GM08714 (cell line): ENCODE results near the gene SECISBP2.

Experiments used
- H3K4me3 ChIP-seq: fragments of 200-500 bp; sonication (Bioruptor generic); 2 replicates; pipeline ENCODE4 v1.5.1; 2014; ENCODE audit warnings: mild to moderate bottlenecking, low read length, inconsistent platforms
- ZNF274 ChIP-seq: IDR thresholded peaks from 2 replicates; pipeline ENCODE4 v1.6.1; 2012; ENCODE audit warnings: mild to moderate bottlenecking, low read depth, low read length

The SECISBP2 gene

GRCh38 chr9:89372230-89372816 lies 54.0 kb downstream of the SECISBP2 start:
- TF ChIP-seq ZNF274: no peak

DNA sequence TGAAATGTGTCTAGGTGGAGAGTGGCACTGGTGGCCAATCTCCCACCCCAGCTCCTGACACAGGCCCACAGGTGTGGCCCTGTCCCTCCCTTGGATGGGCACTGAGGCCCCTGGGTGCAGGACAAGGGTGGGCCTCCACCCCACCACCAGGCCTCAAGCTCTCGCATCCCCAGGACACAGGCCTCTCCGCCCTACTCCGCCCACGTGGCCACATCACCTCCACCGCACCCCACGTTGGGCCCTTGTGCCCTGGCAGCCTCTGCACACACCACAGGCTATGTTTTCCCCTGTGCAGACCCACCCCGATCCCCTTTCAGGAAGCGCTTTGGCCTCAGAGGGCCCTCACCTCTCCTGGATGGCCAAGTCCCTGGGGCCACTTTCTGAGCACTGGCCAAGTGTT lies 54.7 kb downstream of the SECISBP2 start:
- H3K4me3 ChIP-seq: no peak overlapping the region
- no peak for TF ChIP-seq ZNF274

More at GRCh38 chr9:89372230-89372816, 54.0 kb downstream of the SECISBP2 start:
- H3K4me3 ChIP-seq: no peak overlapping the region

- no peak for TF ChIP-seq ZNF274
- H3K4me3 ChIP-seq: no peak overlapping the region
These were observed 55.9 kb downstream of the SECISBP2 start for GRCh38 chr9:89374176-89374575.

GRCh38 chr9:89375191-89375760 lies 57.0 kb downstream of the SECISBP2 start:
- H3K4me3 ChIP-seq: no peak overlapping the region
- no peak for TF ChIP-seq ZNF274

GRCh38 chr9:89376286-89376685 lies 58.0 kb downstream of the SECISBP2 start:
- TF ChIP-seq ZNF274: no peak
- H3K4me3 ChIP-seq: no peak overlapping the region

GRCh38 chr9:89376741-89377351 lies 58.5 kb downstream of the SECISBP2 start:
- no peak overlapping the region for H3K4me3 ChIP-seq
- no peak for TF ChIP-seq ZNF274

GRCh38 chr9:89377411-89377810 lies 59.1 kb downstream of the SECISBP2 start:
- TF ChIP-seq ZNF274: no peak
- no peak overlapping the region for H3K4me3 ChIP-seq

DNA sequence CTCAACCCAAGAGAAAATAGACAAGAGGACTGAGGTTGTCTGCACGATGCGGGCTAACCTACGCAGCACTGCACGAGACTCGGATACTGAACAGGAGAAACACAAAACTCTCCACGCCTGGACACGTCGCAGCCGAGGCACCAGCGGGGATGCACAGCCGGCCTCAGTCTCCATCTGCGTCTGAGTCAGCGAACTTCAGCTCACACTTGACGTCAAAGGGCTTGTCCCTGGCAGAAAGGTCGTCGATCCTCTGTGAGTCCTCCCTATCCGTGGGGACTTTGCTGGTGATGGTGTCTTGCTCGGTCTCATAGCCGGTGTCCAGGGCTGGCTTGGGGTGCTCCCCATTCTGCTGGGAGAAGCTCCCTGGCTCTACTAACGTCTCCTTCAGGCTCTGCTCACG lies 60.2 kb downstream of the SECISBP2 start:
- H3K4me3 ChIP-seq: no peak overlapping the region
- TF ChIP-seq ZNF274: no peak

DNA sequence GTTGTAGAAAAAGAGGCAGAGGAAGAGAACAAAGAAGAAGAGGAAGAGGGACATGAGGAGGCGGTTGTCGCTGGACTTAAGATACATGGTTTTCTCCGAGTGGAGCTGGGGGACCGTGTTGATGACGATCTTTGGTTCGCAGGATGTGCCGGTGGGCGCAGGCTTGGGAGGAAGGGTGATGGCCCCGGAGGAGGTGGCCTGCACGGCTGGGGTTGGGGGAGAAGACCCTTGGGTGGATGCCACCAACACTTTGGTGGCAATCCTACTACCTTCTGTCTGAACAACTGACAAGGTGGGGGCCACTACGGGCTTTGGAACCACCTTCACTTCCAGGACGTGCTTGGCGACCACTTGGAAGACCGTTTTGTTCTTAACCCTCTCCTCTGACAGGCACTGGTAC lies 60.7 kb downstream of the SECISBP2 start:
- TF ChIP-seq ZNF274: no peak
- H3K4me3 ChIP-seq: no peak overlapping the region

DNA sequence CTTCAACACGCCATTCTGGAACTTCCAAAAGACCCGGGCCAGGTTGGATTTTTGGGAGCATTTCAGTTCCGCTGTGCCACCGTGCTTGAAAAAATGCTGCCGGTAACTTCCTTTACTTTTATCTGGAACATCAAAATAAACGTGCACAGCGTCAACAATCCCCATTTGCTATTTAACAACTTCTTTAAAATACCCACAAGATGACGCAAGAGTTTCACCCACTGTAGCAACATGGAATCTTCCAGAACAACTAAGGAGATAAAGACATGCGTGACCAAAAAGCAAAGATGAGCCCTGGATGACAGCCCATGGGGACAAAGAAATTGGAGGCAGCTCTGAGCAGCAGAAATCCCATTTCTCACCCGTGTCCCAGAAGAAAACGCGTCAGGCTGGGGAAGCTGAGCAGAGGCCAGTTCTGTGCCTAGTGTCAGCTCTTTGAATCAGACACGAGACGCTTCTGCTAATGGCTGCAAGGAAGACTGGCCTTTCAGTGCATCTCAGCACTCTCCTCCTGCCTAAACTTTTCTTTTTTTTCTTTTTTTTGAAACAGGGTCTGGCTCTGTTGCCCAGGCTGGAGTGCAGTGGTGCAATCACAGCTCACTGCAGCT lies 61.3 kb downstream of the SECISBP2 start:
- no peak for TF ChIP-seq ZNF274
- no peak overlapping the region for H3K4me3 ChIP-seq

DNA sequence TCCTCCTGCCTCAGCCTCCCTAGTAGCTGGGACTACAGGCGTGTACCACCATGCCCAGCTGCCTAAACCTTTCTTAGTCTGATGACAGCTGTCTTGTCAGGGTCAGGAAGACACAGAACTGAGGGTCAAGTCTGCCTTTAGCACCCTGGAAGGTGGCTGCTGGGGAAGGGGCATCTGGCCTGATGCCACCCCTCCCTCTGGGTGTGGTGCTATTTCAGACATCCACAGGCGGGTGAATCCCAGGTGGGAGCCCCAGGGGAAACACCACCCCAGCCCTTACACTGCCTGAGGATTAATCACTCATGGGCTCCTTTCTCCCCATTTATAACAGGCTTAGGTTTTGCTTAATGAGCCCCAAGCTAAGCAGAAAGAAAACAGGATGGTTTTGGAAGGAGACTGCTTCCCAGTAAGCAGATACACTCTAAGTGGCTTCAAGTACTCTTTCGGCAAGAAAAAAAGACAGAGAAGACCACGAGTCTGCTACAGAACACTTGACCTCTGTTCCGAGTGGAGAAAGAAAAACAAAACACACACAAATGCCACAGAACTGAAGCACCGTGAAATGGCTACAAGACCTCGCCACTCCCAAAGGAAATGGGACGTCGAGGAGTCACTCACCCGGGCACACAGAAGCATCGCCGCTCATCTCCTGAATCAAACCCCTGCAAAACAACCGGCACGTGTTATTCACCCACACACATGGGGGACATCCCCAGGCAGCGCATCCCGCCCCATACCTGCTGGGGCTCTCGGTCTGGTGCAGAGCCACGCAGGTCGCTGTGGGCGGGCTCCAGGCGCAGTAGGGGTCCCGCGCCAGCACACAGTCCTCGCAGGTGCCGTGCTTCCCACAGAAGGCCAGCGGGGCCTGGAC lies 62.4 kb downstream of the SECISBP2 start:
- H3K4me3 ChIP-seq: no peak overlapping the region
- no peak for TF ChIP-seq ZNF274

DNA sequence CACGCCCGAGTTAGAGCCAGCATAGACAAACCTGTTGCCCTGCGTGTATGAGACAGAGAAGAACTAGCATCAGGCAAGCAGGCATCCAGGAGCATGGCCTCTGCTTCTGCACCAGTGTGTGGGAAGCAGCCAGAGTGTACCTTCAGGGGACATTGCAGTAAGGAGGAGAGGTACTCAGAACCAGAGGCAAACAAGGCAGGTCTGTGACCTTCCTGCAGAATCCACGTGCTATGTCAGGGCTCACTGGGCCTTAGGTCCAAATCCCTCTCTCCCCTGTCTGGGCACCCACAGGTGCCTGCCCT lies 63.0 kb downstream of the SECISBP2 start:
- no peak for TF ChIP-seq ZNF274
- no peak overlapping the region for H3K4me3 ChIP-seq

DNA sequence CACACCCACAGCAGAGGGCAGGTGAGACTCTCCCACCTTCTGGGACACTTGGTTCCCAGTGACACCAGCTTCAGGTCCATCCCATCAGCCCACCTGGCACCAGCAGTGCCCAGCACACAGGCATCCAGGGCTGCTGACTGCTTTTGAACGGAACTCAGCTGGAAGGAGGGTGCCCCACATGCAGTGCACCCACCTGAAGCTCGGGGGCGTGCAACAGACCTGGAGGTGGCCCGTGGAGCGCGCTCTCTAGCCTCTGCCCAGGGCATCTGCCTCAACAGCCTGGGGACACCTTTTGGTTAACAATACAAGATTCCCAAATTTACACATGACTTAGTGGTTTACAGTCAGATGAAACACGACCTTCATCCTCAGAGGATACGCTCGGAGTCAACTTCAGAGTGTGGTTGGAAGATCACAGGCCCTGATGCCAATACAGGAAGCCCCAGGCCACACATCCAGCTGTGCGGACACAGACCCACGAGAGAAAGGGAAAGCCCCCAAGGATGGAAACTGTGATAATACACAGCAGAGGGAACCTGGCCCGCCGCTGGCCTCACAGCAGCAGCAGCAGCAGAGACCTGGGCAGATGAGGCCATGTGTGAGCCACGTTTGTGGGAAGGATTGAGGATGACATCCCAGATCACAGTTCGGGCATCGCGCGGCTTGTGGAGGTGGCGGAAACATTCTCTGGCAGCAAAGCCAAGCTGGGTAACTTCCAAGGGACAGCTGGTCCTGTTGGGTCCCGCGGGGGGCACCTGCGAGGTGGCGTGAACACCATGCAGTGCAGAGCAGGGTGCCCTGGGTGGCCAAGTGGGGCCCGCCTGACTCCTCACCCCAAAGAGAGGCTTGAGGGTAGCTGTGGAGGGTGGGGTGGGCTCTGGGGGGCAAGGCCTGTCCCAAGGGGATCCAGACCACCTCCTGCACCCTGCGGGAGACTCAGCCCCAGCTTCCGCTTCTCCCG lies 64.0 kb downstream of the SECISBP2 start:
- H3K4me3 ChIP-seq: no peak overlapping the region
- no peak for TF ChIP-seq ZNF274
